Measurements from ENCODE around the gene PLOD2.

GRCh38 chr3:146195605-146196004, 34.6 kb upstream of the PLOD2 start:
- no peak for TF ChIP-seq POLR2A (IDR thresholded peaks at IDR 0.05)
- no peak for TF ChIP-seq CTCF (IDR thresholded peaks at IDR 0.05 in 4 of 5, conservative IDR thresholded peaks at IDR 0.05 in 1 of 5)

Data from gastrocnemius medialis (tissue), 4 donors.